Measurements from ENCODE around the gene AGAP1. TPM values are rescaled to one million over a fixed set of nuclear protein-coding genes. Genes with fewer than 3 reads are reported as not detected.

AGAP1 gene
- total RNA-seq, 1 experiment from 2014 or later = 25.8 TPM

DNA sequence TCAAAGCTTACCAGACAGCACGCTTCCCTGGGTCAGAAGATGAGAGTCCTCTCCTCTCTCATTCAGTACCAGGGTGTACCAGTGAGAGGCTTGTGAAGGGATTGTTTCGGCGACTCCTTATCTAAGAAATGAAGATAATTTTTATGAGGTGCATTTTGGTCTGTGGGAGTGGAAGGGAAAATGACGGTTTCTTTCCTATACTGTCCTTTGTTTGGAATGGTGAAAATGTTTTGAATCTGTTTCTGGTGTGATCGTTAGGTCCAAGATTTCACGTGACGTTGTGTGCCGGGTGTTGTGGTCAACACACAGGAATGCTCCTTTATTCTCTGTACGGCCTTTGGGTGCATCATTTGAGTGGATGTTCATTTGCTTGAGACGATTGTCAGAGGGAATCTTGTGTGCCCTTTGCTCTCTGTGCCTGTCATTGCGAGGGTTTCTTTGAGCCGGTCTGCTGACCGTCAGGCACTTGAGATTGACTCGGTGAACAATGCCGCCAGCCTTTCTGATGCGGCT, 183.5 kb downstream of the AGAP1 start:
- no peak overlapping the region for H2BK20ac ChIP-seq (ENCODE audit: low read depth, low read length, poor library complexity, severe bottlenecking)
- H3K23me2 ChIP-seq (ENCODE audit: insufficient read length, low read depth, low read length, poor library complexity, severe bottlenecking) = no peaks in the 10 kb centered on the region
- H2BK120ac ChIP-seq (ENCODE audit: low read depth, low read length, poor library complexity, severe bottlenecking) = no peak overlapping the region
- H2BK5ac ChIP-seq (ENCODE audit: insufficient read length, low read length) = no peak overlapping the region
- H3K4me3 Mint-ChIP-seq = no peak overlapping the region
- TF ChIP-seq, protein P1, sequence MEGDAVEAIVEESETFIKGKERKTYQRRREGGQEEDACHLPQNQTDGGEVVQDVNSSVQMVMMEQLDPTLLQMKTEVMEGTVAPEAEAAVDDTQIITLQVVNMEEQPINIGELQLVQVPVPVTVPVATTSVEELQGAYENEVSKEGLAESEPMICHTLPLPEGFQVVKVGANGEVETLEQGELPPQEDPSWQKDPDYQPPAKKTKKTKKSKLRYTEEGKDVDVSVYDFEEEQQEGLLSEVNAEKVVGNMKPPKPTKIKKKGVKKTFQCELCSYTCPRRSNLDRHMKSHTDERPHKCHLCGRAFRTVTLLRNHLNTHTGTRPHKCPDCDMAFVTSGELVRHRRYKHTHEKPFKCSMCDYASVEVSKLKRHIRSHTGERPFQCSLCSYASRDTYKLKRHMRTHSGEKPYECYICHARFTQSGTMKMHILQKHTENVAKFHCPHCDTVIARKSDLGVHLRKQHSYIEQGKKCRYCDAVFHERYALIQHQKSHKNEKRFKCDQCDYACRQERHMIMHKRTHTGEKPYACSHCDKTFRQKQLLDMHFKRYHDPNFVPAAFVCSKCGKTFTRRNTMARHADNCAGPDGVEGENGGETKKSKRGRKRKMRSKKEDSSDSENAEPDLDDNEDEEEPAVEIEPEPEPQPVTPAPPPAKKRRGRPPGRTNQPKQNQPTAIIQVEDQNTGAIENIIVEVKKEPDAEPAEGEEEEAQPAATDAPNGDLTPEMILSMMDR (conservative IDR thresholded peaks at IDR 0.05) = no peak
- no peaks in the 10 kb centered on the region for H3K79me1 ChIP-seq (ENCODE audit: insufficient read depth, low read depth, low read length, poor library complexity, severe bottlenecking)
- no peak overlapping the region for H4K91ac ChIP-seq (ENCODE audit: insufficient read length, low read depth, low read length)
- H2BK15ac ChIP-seq (ENCODE audit: low read depth, low read length) = no peak overlapping the region
- H3K18ac ChIP-seq (ENCODE audit: insufficient read length, low read depth, low read length) = no peak overlapping the region
- H3K27ac ChIP-seq (ENCODE audit: insufficient read length, low read depth, low read length) = no peak overlapping the region
- H2BK12ac ChIP-seq (ENCODE audit: insufficient read length, low read depth, low read length) = no peak overlapping the region
- H3K56ac ChIP-seq (ENCODE audit: insufficient read length, low read depth, low read length) = no peak overlapping the region
- H3K79me2 ChIP-seq (ENCODE audit: insufficient read depth, low read length) = peaks cover 10% of the 10 kb centered on the region; the same call in 1 of the 2 replicates
- no peak overlapping the region for H3T11ph ChIP-seq (ENCODE audit: low read length)
- H3K27me3 ChIP-seq (ENCODE audit: insufficient read depth, low read length) = no peaks in the 10 kb centered on the region
- H3K9ac ChIP-seq (ENCODE audit: extremely low read depth, insufficient read length, low read length) = no peak overlapping the region
- no peaks in the 10 kb centered on the region for H3K36me3 Mint-ChIP-seq (ENCODE audit: insufficient read depth in 1 of 3, low read depth in 3 of 3)
- no peak overlapping the region for H3K4ac ChIP-seq (ENCODE audit: low read depth, low read length)
- no peak overlapping the region for H4K5ac ChIP-seq (ENCODE audit: insufficient read length, low read depth, low read length)
- no peak overlapping the region for H2AK5ac ChIP-seq (ENCODE audit: insufficient read length, low read length)
- no peak overlapping the region for H3K14ac ChIP-seq (ENCODE audit: insufficient read depth, low read length)
- H2AFZ ChIP-seq (ENCODE audit: low read length) = no peak overlapping the region
- no peak for DNase-seq
- no peak overlapping the region for H4K8ac ChIP-seq (replicated peaks; ENCODE audit: insufficient read length, low read depth, low read length)
- no peaks in the 10 kb centered on the region for H4K20me1 ChIP-seq (ENCODE audit: control insufficient read depth, insufficient read depth, insufficient read length)
- no peaks in the 10 kb centered on the region for H3K9me3 ChIP-seq (ENCODE audit: control insufficient read depth, low read depth, low read length)
- H3K4me2 ChIP-seq (ENCODE audit: insufficient read depth, insufficient read length, low read length) = no peak overlapping the region
- no peak overlapping the region for H3K27ac Mint-ChIP-seq
- H3K27me3 Mint-ChIP-seq (ENCODE audit: low read depth) = peaks cover 5% of the 10 kb centered on the region
- peaks cover 31 to 32% of the 10 kb centered on the region in 2 experiments for H3K4me1 Mint-ChIP-seq
- H3K9me3 Mint-ChIP-seq = no peaks in the 10 kb centered on the region
- no CpG with 5 or more reads among the region's 16 CpGs for WGBS (ENCODE audit: extremely low coverage, insufficient read length, low lambda C conversion rate)
- no peak overlapping the region for H3K23ac ChIP-seq (ENCODE audit: insufficient read length, low read depth, low read length)
- H3K4me1 ChIP-seq (ENCODE audit: insufficient read depth, low read length) = no peaks in the 10 kb centered on the region

All from H9 (cell line).